ENCODE measurements around the gene SEMA6A.

The SEMA6A gene

DNA sequence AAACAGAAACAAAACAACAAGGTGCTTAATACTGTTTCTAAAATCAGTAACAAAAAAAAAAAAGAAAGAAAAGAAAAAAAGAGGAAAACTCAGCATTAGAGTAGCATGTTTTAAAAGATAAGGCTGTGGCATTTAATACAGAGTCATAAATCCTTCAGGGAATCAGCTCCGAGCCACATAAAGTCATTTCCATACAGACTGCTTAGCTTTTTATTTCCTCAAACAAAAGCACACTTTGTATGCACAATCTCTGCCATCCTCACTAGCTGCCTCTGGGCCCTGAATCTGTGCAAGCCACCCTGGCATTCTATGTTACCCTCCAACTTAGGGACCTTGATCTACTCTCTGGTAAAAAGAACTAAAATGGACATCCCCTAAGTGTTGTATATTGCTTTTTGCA lies 87.6 kb downstream of the SEMA6A start:
- DNase-seq: no peak

DNA sequence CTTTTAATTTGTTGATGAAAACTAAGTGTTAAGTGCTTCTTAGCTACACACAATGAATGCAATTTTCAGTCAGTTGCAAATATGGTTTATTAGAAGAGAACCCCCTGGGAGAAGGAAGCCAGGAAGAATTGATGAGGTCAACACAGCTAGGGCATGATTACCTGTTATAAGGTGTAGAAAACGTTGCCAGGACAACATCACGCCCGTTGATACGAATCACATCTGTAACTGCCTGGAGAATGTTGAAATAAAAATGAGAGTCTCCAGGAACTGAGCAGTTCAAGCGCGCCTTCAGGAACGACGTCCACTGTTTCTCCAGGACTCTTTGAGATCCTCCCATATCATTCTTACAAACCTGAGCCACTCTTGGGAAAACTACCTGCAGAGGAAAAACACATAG lies 88.0 kb downstream of the SEMA6A start:
- no peak for DNase-seq

DNA sequence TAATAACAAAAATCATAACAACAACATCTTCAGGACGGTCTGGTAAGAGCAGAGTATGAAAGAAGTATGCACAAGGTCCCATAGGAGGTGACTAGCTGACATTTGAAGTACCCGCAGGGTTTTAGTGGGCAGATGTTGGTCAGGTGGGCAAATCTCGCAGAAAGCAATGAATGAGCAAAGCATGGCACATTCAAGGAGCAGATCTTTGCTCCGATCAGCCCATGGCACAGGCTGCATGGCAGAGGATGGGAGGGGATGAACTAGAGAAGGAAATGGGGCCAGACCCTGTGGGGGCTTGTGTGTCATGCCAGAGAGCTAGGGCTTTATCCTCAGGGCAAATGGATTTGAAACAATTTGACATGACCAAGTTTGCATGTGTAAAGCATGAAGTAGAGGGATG lies 90.0 kb downstream of the SEMA6A start:
- no peak for DNase-seq

DNA sequence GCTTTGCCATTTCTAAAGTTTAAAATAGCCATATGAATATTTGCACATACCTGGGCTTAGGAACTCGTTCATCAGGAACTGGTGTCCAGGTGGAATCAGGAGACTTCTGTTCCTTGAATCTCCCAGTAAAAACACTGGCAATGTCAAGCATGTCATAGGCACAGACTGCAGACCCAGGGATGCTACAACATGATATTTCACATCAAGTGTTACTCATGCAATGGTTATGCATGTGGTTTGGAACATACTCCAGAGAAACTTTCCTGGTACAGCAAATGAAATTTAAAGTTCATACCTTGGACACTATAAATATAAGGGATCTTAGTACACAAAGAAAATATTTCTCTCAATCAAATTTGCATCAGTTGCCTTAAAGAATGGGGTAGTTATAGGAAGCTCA lies 92.2 kb downstream of the SEMA6A start:
- no peak for DNase-seq

DNA sequence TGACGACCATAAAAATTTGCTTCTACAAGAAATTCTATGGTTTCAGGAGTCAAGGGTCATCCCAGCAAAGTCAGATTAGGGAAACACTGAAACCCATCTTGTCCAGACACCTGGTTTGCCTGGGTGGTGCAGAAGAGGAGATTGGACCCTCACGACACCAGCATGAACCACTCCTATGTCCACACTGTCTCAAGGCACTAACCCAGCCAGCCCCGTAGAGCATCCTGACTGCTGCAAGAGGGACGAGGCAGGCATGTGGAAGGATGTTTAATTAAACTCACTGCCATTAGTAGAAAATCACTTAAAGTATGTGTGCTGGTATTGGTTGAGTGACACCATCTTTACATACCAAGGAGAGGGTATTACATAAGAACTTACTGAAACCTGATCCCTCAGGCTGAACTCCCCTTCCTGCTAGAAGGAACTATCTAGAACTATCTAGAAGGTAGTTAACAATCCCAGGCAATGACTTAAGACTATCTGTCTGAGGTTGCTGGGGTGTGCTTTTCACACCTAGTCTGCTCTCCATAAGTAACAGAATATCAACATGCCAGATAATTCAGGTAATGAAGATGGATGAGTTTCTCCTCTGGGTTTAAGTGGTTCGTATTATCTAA lies 93.6 kb downstream of the SEMA6A start:
- DNase-seq: no peak

DNA sequence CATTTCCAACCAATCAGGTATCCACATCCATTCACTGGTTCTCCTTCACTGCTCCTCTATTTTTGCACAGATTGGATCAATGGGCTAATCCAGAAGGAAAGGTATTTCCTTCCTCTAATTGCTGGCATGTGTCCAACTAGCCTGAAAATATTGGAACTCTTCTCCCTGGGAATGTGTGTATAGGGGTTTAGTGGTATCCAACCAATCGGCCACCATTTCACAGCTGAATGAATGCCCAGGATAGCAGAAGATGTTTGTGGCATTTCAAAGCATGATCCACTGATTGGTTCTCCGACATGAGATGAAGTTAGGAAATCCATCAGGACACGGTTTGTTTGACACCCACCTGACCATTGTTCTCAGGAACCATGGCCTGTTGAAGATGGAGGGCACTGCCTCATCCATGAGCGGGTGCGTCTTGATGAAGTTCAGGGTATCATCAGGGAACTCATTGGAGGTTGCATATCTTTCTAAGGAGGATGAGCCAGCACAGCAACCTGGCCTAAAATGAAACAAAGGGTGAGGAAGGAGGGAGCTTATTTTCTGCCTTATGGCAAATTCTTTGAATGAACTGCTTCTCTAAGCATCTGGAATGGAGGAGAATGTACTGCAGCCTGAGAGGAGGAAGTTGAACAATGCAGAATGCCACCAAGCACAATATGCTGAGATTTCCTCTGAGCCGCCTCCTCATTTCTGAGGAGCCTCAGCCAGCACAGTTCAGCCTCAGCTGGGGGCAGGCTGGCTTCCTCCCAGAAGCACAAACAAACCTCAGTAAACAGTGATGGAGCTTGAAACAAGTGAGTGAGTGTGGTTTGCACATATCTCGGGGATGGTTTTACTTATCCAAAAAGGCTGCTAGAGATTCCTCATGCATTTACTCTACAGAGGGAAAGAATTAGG lies 94.6 kb downstream of the SEMA6A start:
- no peak for DNase-seq

DNA sequence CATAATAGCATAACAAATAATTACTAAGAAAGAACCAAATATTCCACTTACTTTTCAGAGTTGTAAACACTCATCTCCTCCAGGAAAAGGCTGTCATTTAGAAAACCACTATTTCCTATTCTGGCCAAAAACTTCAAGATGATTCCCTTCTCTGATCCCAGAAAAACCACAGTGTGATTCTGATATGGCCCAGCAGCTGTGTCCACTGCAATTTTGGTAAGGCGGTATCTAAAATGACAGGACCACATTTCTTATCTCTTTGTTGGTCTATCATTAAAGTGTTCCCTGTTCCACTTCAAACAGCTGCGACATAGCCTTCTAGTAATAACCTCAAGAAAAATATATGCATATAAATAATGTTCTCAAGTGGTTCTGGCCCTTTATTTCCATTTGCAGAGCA lies 96.1 kb downstream of the SEMA6A start:
- DNase-seq: no peak

DNA sequence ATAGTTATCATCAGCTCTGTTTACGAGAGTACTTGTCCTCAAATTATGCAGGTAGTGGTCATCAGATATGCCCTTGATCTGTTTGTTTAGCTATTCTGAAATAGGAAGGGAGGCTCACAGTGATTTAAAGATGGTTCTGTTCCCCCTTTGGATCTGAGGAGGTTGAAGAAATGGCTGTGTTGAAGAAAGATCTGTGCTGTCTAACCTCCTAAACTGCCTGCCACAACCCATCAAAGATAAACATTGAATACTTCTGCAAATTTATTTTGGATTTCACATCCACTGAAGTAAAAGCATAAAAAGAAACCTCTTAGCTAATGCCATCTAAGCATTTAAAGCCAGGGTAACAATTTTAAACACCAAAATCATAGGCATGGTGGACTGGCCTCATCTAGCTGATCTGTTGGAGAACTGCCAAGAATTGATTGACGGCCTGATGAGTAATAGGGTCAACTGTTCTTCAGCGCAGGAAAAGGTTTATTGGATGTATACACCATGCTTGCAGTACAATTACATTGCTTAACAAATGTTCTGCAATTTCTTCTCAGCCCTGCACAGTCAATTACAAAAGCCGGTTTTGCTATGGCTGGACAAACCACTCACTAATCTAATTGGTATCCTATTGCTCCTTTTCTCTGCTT lies 97.6 kb downstream of the SEMA6A start:
- no peak for DNase-seq

DNA sequence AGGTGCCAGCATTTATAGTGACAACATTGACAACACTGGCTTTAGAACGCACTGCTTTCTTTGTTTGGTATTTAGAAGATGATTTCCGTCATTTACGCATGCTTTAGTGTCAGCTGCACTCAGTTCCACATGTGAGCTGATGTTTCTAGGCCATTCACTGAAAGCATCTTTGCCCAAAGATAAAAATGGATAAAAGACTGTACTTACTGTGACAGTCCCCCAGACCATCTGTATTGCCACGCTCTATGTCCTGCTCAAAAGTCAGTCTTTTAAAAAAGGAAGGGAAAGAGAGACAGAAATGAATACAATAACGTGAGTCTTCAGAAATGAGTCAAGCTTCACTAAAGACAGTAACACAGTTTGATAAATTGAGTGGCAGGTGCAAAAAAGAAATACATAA lies 99.3 kb downstream of the SEMA6A start:
- DNase-seq: no peak

DNA sequence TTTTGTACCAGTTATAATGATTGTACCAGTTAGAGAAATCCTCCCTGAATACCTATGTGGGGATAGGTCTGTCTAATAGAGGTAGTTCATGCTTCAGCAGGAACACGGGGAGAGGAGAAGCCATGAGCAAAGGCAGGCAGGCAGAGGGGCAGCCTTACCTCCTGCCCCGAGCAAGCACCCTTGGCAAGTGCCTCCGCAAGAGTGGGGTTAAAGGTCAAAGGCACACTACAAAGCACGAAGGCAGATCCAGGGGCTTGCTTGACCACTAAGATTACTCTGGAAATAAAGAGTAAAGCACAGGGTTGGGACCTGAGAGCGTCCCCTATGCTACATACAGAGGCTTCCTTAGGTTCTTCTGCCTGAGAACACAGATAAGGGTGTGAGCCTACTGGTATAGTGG lies 100.9 kb downstream of the SEMA6A start:
- no peak for DNase-seq

DNA sequence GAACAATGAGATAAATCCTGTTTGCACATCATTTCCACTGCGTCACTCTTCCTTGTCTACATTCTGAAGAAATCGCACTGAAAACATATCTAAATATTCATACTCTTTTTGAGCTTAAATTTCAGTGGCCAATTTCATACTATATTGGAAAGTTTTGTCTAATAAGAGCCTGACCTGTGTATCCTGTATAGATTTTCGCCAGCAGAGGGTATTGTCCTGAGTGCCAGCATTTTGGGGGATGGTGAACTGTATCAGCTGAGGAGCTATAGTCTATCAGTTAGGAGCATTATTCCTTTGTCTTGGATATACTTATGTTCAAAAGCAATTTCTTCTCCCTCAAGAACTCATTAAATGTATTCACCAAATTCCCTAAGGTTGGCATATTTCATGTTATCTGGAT lies 102.3 kb downstream of the SEMA6A start:
- no peak for DNase-seq

DNA sequence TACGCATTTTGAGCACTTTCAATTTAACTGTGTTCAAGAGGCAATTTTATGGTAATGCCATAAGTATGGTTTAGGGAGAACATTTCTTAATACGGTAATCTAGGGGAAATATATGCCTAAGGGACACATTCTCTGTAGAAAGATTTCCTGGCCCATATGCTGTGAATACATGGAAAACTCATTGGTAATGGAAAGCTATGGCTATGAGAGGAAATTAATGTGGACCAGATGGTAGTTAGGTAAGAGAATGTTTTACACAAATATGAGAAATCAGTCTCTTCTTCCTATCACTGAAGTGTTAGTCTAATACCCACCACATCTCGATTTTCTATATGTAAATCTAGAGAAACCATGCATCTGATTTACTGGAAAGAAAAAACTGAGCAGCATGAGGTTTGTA lies 105.0 kb downstream of the SEMA6A start:
- DNase-seq: no peak

DNA sequence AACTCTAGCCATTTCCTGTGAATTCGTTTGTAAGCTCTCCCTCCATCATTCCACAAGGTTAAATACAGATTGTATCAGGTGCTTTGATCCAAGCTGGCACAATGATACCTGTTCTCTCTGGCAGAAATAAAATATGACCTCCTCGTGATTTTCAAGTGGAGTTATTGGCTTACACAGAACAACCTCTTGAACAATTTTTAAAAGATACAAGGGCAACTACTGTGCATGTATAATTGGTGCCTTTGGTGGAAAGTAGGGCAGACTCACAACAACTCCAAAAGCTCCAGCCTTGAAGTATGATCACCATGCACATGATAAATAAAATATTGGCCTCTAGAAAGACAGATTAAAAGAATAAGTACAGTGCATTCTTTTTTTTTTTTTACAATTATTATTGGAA lies 106.0 kb downstream of the SEMA6A start:
- DNase-seq: no peak

DNA sequence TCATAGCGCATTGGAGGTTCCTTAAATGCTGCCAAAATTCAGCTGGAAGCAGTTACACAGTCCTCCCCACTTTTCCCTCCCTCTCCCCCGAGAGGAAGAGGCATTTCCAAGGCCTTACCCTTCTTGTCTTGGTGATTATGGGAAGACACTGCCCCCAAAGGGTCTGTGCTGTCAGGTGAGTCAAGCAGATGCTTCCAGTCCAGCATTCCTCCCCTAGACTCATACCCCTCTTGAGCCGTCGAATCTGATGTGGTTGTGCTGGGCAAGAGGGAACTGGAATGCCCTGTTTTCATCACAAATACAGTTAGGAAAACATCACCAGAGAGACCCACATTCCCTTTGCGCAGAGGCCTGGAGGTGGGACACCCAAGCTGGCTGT lies 107.2 kb downstream of the SEMA6A start:
- no peak for DNase-seq

DNA sequence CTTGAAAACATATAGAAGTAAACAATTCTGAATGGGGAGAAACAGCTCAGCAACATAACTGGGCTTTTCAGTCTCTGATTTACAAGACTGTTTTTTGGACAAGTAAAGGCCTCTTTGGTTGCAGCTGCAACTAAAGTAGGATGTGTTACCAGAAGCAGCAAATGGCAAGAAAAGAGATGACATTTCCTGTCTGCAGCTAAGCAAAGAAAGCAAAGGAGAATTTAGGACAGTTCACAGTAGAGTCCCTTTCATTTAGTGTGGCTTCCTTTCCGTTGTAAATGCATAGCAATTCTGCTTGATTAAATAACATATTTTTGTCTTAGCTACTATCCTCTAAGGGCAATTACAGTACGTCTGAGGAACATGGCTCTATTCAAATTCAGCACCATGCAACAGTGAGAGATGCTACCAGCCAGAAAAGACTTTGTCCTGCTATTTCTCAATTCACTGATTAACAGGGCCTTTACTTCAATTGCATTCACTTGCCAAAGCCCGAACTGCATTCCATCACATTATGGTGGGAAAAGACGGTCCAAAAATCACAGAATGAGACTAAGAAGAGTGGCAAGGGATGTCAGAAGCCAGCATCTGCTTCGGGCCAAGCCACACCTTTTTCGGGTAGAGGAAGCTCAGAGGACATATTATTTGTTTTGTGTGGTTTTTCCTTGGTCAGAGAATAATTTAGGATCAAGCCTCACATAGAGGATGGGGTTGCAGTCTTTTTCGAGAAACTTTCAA lies 107.7 kb downstream of the SEMA6A start:
- no peak for DNase-seq

DNA sequence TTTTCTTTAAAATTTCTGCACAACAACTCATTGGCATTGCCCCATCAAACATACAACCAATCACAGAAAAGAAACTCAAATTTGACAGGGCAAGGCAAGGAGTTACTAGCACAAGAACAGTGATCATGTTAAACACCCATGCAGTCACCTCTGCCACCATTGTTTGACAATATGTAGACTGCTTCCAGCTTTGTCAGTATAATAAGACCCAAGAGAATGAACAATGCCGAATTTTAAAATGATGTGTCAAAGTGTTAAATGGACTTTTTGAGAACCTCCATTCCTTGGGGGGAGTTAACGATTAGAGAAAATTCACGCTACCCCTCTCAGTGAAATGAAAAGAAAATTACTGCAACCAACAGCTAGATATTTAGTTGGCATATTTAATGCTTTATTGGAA lies 109.2 kb downstream of the SEMA6A start:
- DNase-seq: no peak

DNA sequence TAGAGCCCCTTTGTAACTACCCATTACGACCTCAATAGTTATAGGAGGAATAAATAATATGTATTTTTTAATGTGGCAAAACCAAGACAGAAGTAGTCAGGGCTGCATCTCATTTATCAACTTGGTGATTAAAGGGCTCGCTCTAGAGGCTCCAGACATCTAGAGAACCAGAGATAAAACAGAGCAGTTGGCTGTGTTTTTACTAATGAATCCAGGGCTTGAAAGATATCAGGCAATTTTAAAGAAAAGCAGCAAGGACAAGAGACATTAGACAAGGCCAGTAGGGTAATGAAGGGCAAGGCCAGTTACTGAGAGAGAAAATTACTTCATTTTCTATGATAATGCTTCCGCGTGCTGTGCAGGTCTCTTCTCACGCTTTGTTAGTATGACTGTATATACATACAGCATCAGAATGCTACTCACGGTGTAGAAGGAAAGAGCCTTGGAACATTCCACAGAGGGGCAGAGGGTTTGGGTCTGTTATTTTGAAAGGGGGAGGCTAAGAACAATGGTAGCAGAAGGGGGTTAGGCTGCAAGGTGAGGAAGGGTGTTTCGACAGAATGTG lies 110.4 kb downstream of the SEMA6A start:
- DNase-seq: no peak

DNA sequence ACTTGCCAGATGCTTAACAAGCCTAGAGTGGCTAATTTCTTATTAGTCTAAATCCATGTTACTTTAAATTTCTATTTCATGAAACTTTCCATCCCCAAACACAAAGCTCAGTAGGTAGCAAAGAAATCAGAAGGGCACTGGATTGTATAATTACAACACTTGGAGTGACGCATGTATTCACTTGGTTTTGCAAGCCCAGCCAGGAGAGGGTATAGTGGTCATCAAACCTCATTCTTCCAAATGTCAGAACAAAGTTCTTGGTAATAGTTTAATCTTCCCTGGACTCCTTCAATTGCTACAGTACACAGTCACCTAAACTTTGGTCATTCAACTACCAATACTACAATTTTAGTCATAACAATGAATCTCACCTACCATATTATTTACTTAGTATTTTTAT lies 112.1 kb downstream of the SEMA6A start:
- no peak for DNase-seq

DNA sequence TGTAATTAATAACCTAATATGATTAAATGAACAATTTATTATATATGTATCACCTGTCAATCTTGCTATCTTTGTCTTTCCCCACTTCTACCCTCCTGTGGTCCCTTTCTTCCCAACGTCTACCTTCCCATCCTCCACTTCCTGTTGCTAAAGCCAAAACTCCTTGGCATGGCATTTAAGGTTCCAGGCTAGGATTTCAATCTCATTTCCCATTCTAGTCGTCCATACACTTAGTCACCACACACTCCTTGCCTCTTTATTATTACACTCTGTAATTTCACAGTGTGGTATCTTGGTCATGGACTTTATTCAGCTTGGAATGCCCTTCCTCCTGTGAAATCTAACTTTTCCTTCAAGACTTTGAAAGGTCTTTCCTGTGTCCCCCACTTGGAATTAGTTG lies 115.3 kb downstream of the SEMA6A start:
- no peak for DNase-seq

DNA sequence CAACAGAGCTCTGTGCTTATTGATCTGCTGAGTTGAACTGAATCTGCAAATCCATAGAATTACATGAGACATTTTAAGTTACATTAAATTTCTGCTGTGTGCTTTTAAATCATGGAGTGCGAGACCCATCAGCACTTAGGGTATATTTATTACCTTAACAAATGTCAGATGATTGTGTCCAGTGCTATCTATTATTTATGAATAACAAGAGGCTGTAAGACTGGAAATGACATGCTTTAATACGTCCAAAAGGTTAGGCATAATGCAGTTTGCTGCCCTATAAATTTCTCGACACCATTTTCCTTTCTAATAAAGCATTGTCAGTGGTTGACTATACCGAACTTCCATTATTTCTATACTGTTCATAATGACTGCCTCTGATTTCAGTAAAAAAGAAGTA lies 117.6 kb downstream of the SEMA6A start:
- DNase-seq: no peak

DNA sequence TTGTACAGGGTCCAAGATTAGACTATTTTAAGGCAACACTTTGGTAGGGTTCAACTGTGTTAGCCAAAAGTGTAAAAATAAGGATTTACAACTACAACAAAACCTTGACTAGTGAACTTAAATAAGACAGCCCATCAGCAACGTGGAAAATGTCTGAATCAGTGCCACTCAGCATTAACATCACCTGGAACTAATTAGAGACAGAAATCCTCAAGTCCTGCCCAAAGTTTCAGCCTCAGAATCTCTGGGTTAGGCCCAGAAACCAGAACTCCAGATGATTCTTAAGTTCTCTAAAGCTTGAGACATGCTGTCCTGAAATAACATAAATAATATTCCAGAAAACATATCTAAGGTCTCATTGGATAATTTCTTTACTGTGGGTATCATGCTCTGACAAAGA lies 118.6 kb downstream of the SEMA6A start:
- DNase-seq: no peak

DNA sequence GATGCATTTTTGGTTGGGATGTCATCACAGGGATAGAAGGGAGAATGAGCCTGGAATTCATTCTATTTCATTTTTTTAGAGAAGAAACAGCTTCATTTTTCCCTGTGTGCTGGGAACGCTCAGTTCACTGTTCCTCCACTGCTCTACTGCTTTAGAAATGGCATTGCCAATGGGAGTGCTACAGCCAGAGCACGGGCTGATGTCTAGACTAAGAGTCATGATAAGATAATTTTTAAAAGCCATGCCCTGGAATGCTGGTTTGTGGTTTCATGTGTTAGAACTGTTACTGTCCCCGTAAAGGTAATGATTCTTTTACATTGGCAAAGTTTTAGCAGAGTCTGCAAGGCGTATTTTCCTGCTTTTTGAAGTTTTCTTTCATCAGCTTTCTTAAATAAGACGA lies 119.6 kb downstream of the SEMA6A start:
- no peak for DNase-seq

DNA sequence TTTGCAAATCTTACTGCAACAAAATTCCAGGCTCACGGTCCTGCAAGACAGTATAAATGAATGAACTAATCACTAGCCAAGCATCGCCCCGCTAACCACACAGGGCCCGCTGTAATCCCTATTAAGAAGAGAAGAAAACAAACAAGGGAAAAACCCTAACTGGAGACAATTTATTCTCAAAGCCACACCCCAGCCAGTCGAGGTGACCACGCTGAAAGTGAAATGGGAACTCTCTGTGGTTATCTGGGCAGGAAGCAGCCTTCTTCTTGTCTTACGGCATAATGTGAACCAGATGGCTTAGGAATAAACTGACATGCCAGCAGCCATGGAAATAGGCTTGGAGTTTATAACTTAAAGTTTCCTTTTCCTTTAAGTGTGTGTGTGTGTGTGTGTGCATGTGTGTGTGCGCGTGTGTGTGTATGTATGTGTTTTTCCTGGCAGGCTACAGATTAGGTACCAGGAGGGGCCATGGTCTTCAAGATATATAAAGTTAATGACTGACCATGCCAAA lies 120.2 kb downstream of the SEMA6A start:
- no peak for DNase-seq
